Heart right ventricle (tissue), 16 donors: ENCODE results near the gene PRG3. TPM values are rescaled to one million over a fixed set of nuclear protein-coding genes. Genes with fewer than 3 reads are reported as not detected.

Source experiments
- ATAC-seq, 8 donors: fragments of 200-7000 bp; cut with Tn5 transposase; one replicate each; pipeline ENCODE4 v1.9.1; 2020; ENCODE audit warnings: mild to moderate bottlenecking in 8 of 8, moderate library complexity in 8 of 8, moderate number of reproducible peaks in 1 of 8
- DNase-seq, 2 donors: peaks; one replicate each; pipeline ENCODE4 v3.0.0-alpha.2; 2020
- H3K27ac ChIP-seq, 10 donors: fragments of 200-600 bp; sonication (generic) in 2 of 10; one replicate each; pipeline versions ENCODE4 v1.5.0 to v1.8.0; 2020 to 2022; ENCODE audit warnings: mild to moderate bottlenecking in 3 of 10
- H3K27me3 ChIP-seq, 7 donors: fragments of 200-600 bp; one replicate each; pipeline ENCODE4 v1.8.0; 2021 to 2022; ENCODE audit warnings: mild to moderate bottlenecking in 2 of 7
- H3K36me3 ChIP-seq, 9 donors: fragments of 200-600 bp; sonication (generic) in 1 of 9; one replicate each; pipeline versions ENCODE4 v1.5.0 to v1.8.0; 2020 to 2022; ENCODE audit warnings: mild to moderate bottlenecking in 2 of 9
- H3K4me1 ChIP-seq, 9 donors: fragments of 200-600 bp; sonication (generic) in 1 of 9; one replicate each; pipeline versions ENCODE4 v1.5.0 to v1.8.0; 2020 to 2022; ENCODE audit warnings: mild to moderate bottlenecking in 4 of 9
- H3K4me3 ChIP-seq, 10 donors: fragments of 200-600 bp; sonication (generic) in 2 of 10; one replicate each; pipeline versions ENCODE4 v1.5.0 to v1.8.0; 2020 to 2022; ENCODE audit warnings: mild to moderate bottlenecking in 7 of 10, moderate library complexity in 2 of 10
- H3K9me3 ChIP-seq, 11 donors: fragments of 200-600 bp in 10 of 11; sonication (generic) in 2 of 11; one replicate each; pipeline versions ENCODE4 v1.5.0 to v1.8.0; 2013 to 2022; ENCODE audit warnings: mild to moderate bottlenecking in 2 of 11, control low read depth in 1 of 11, moderate library complexity in 1 of 11
- CTCF ChIP-seq, 9 donors: fragments of 200-600 bp; sonication (generic) in 2 of 9; IDR thresholded peaks; one replicate each; pipeline versions ENCODE4 v1.5.0 to v1.8.0; 2021 to 2022; ENCODE audit warnings: antibody characterized with exemption in 9 of 9, mild to moderate bottlenecking in 5 of 9, moderate library complexity in 1 of 9
- WGBS, 2 donors: extraction: QIAGEN DNeasy Blood & Tissue Kit; methylation state at CpG; one replicate each; pipeline ENCODE4 v1.1.7; 2013; ENCODE audit warnings: inconsistent platforms in 1 of 2; 5-methylcytosine and 5-hydroxymethylcytosine counted together
- intact Hi-C, 10 donors: fragments of 100-400 bp; cut with DNase I; formaldehyde crosslinking; loops; one replicate each; pipeline versions ENCODE4 v1.11.1 to v1.14.2; 2022
- polyA plus RNA-seq, 2 donors: library from polyadenylated mRNA; stranded (reverse); fragments of 200-250 nt; gene quantifications; one replicate each; pipeline ENCODE4 v1.2.3, GENCODE V29; 2013
- total RNA-seq, 10 donors: library from RNA; stranded (reverse); fragmentation: NEBNext Ultra II Directional in 3 of 10; extraction: Animal tissue kit (Norgen Biotek cat#: 25700) in 3 of 10; gene quantifications; one replicate each; pipeline versions ENCODE4 v1.2.1 to v1.2.4, GENCODE V29; 2021 to 2023
- donor health status: Arrhythmogenic right ventricular cardiomyopathy.
- donor health status: ischemic (EF 13 %, LVEDD 7.1; RV severe dilation, severe dysfunction).
- donor health status: healthy with polysubstance abuse.
- donor health status: DM: no; HTN: yes; CAD: no.
- donor health status: DM: no; HTN: no; CAD: no.
- donor health status: ischemic (EF 25% LVEDD 6.9; RV normal size, moderate dysfunction).
- donor health status: ischemic (EF 25% LVEDD 5.7; RV mildly dilated, moderate dysfunction).
- donor health status: healthy.
- donor health status: DM: yes; HTN: yes; CAD: no.
- donor health status: Ischemic cardiomyopathy.
- donor health status: ischemic (EF 35%, LVEDD 5.7; RV mildly dilated, moderate dysfunction).
- donor health status: nonischemic (EF 11% LVEDD 7.7; RV severe dilation, severe dysfunction).
- donor health status: DM: yes; HTN: yes; CAD: no.
- donor health status: PGD.
- donor health status: ischemic (EF 29% LVEDD 5.4; RV normal size, mild dysfunction).
- donor health status: nonischemic (EF 23%, LVEDD 6.1; RV moderate dilation, normal function).

PRG3 gene
- total and polyA plus RNA-seq, 12 donors = not detected

- Histone ChIP-seq H3K36me3 (no peaks in the 10 kb centered on the region), H3K4me3 (no peak overlapping the region), H3K27me3 (no peaks in the 10 kb centered on the region), H3K27ac (no peak overlapping the region), H3K4me1 (peaks cover 0 to 7% (median 0%) of the 10 kb centered on the region in 9 donors), H3K9me3 (no peaks in the 10 kb centered on the region)
- 85 to 89% methylated on average over 8 of the region's 8 CpGs for WGBS, 2 donors
- no peak for ATAC-seq
- TF ChIP-seq CTCF (IDR thresholded peaks at IDR 0.05) = no peak
- no peak for DNase-seq
- intact Hi-C loops = no loop called here
These were observed 11.3 kb upstream of the PRG3 start for GRCh38 chr11:57392066-57392762.

GRCh38 chr11:57391539-57391938, 10.6 kb upstream of the PRG3 start:
- Histone ChIP-seq H3K4me3 (no peak overlapping the region), H3K27me3 (no peaks in the 10 kb centered on the region), H3K27ac (no peak overlapping the region), H3K36me3 (no peaks in the 10 kb centered on the region), H3K4me1 (peaks cover 0 to 14% (median 0%) of the 10 kb centered on the region in 9 donors), H3K9me3 (no peaks in the 10 kb centered on the region)
- DNase-seq (no peak), ATAC-seq (no peak)
- TF ChIP-seq CTCF (IDR thresholded peaks at IDR 0.05) = no peak
- whole genome bisulfite sequencing, 2 donors = 70 to 77% methylated on average over 2 of the region's 2 CpGs
- intact Hi-C loops = no loop called here

- H3K27me3 ChIP-seq = no peaks in the 10 kb centered on the region
- H3K4me1 ChIP-seq = peaks cover 0 to 16% (median 0%) of the 10 kb centered on the region in 9 donors
- no peaks in the 10 kb centered on the region for H3K36me3 ChIP-seq
- intact Hi-C loops = no loop called here
- ATAC-seq (no peak), DNase-seq (no peak)
- no peak overlapping the region for H3K4me3 ChIP-seq
- H3K9me3 ChIP-seq = no peaks in the 10 kb centered on the region
- no peak for TF ChIP-seq CTCF (IDR thresholded peaks at IDR 0.05)
- WGBS, 2 donors = 91 to 93% methylated on average over 3 of the region's 3 CpGs
- no peak overlapping the region for H3K27ac ChIP-seq
These were observed 10.2 kb upstream of the PRG3 start for GRCh38 chr11:57391111-57391510.

- 50 to 61% methylated on average over 2 of the region's 2 CpGs for WGBS, 2 donors
- H3K9me3 ChIP-seq = no peaks in the 10 kb centered on the region
- H3K27ac ChIP-seq = no peak within 1 kb of the TSS
- ATAC-seq (no peak), DNase-seq (no peak)
- no peak within 1 kb of the TSS for H3K4me3 ChIP-seq
- no peaks in the 10 kb centered on the region for H3K36me3 ChIP-seq
- H3K4me1 ChIP-seq = peaks cover 0 to 16% (median 0%) of the 10 kb centered on the region in 9 donors
- no peak for TF ChIP-seq CTCF (IDR thresholded peaks at IDR 0.05)
- intact Hi-C loops = no loop called here
- no peaks in the 10 kb centered on the region for H3K27me3 ChIP-seq
These were observed 9.6 kb upstream of the PRG3 start, which contains the start of gene PRG2 for GRCh38 chr11:57390535-57390934. PRG2 (minus strand) TSS chr11:57390650; CDS start chr11:57389944, 706 bp downstream.
